HepG2 (cell line): ENCODE measurements around the gene HTR3C. TPM values are rescaled to one million over a fixed set of nuclear protein-coding genes. Genes with fewer than 3 reads are reported as not detected.

ENCODE experiments used
- ATAC-seq: fragments of 200-7000 bp; cut with Tn5 transposase; 3 replicates; pipeline ENCODE4 v1.9.1; 2020; ENCODE audit warnings: mild to moderate bottlenecking, moderate library complexity
- BruUV-seq: library from RNA; stranded (reverse); fragments of 400-500 nt; replicated peaks from 2 replicates; lab custom pipeline; 2021; lab: Mats Ljungman, UMichigan
- CTCF ChIA-PET: fragments of 300-600 bp; formaldehyde crosslinking; extraction: SDS; loops from one replicate; lab custom pipeline; 2021; ENCODE audit warnings: low total read pairs, inconsistent platforms, low intra/inter-chr PET ratio; lab: Yijun Ruan, JAX
- POLR2A ChIA-PET: fragments of 350-600 bp; sonication (Branson Sonifier 250); formaldehyde crosslinking; loops from one replicate; lab custom pipeline; 2020; ENCODE audit warnings: antibody characterized with exemption, inconsistent platforms; lab: Yijun Ruan, JAX
- DNase-seq: peaks from one replicate; pipeline ENCODE4 v3.0.0-alpha.2; 2015; ENCODE audit warnings: low spot score
- FAIRE-seq: peaks from 3 replicates; lab custom pipeline; 2011; peaks lifted over from hg19 to GRCh38; lab: Jason Lieb, UNC
- H2AFZ ChIP-seq: one replicate; pipeline ENCODE4 v1.6.1; 2011; ENCODE audit warnings: low read length, inconsistent platforms
- H3K27ac ChIP-seq: fragments of 300-600 bp; 3 replicates; pipeline ENCODE4 v1.8.0; 2011; ENCODE audit warnings: mixed run types, mild to moderate bottlenecking, mixed read lengths, low read length, inconsistent platforms; ENCODE audit not compliant: insufficient read depth; ENCODE audit errors: extremely low read length
- H3K27me3 ChIP-seq, 2 experiments: fragments of 200-600 bp in 1 of 2; 2 replicates in 1 of 2; 3 replicates in 1 of 2; pipeline versions ENCODE4 v1.6.0 to v1.8.0; 2011; ENCODE audit warnings: low read length in 2 of 2, mild to moderate bottlenecking in 2 of 2, moderate library complexity in 2 of 2, inconsistent platforms in 1 of 2; ENCODE audit not compliant: insufficient read depth in 2 of 2, control insufficient read depth in 1 of 2
- H3K36me3 ChIP-seq, 2 experiments: fragments of 200-600 bp in 1 of 2; replicated peaks in 1 of 2; 2 replicates in 1 of 2; 3 replicates in 1 of 2; pipeline versions ENCODE4 v1.5.1 to v1.8.0; 2011; ENCODE audit warnings: low read length in 2 of 2, inconsistent platforms in 1 of 2; ENCODE audit not compliant: insufficient read depth in 2 of 2, control insufficient read depth in 1 of 2
- H3K4me1 ChIP-seq: 2 replicates; pipeline ENCODE4 v1.5.1; 2012; ENCODE audit warnings: low read length, inconsistent platforms; ENCODE audit not compliant: insufficient read depth
- H3K4me2 ChIP-seq: 2 replicates; pipeline ENCODE4 v1.6.0; 2011; ENCODE audit warnings: low read depth, low read length, inconsistent platforms
- H3K4me3 ChIP-seq, 3 experiments: fragments of 200-600 bp in 1 of 3; sonication (generic), shearing (Covaris generic) in 1 of 3; replicated peaks in 1 of 3; 2 replicates each; pipeline ENCODE4 v1.5.1; 2011 to 2016; ENCODE audit warnings: low read length in 3 of 3, inconsistent platforms in 2 of 3, low read depth in 2 of 3, mild to moderate bottlenecking in 2 of 3, control low read depth in 1 of 3, mixed read lengths in 1 of 3; ENCODE audit not compliant: insufficient read depth in 1 of 3
- H3K79me2 ChIP-seq: one replicate; pipeline ENCODE4 v1.6.1; 2011; ENCODE audit warnings: low read length, inconsistent platforms; ENCODE audit not compliant: insufficient read depth
- H3K9ac ChIP-seq: 2 replicates; pipeline ENCODE4 v1.6.0; 2011; ENCODE audit warnings: mild to moderate bottlenecking, low read depth, low read length, inconsistent platforms; ENCODE audit not compliant: insufficient read depth
- H3K9me3 ChIP-seq: 2 replicates; pipeline ENCODE4 v1.5.1; 2012; ENCODE audit warnings: mild to moderate bottlenecking, low read length
- H4K20me1 ChIP-seq: 2 replicates; pipeline ENCODE4 v1.6.0; 2011; ENCODE audit warnings: inconsistent platforms, mild to moderate bottlenecking, low read length, moderate library complexity; ENCODE audit not compliant: insufficient read depth
- ADNP ChIP-seq: sonication (generic); formaldehyde crosslinking; IDR thresholded peaks from 2 replicates; pipeline ENCODE4 v1.4.0; 2020; ENCODE audit warnings: missing genetic modification reagents
- ELF1 ChIP-seq: sonication (generic); formaldehyde crosslinking; IDR thresholded peaks from 2 replicates; pipeline ENCODE4 v1.4.0; 2020; ENCODE audit warnings: missing genetic modification reagents
- HOXA7 ChIP-seq: sonication (generic); formaldehyde crosslinking; IDR thresholded peaks from 2 replicates; pipeline ENCODE4 v1.8.1; 2022; ENCODE audit warnings: mild to moderate bottlenecking, missing genetic modification reagents, moderate library complexity
- LCORL ChIP-seq, 2 experiments: fragments of 450-650 bp in 1 of 2; sonication (generic) in 1 of 2; formaldehyde crosslinking in 1 of 2; IDR thresholded peaks; 2 replicates each; pipeline versions ENCODE4 v1.5.0 to v1.6.1; 2017 to 2020; ENCODE audit warnings: antibody characterized with exemption in 1 of 2, missing genetic modification reagents in 1 of 2
- NKX3-1 ChIP-seq: sonication (generic); formaldehyde crosslinking; IDR thresholded peaks from 2 replicates; pipeline ENCODE4 v1.5.0; 2020; ENCODE audit warnings: missing genetic modification reagents
- POLR2AphosphoS5 ChIP-seq: IDR thresholded peaks from 2 replicates; pipeline ENCODE4 v1.6.1; 2012; ENCODE audit warnings: low read depth, low read length
- YEATS4 ChIP-seq: sonication (generic); formaldehyde crosslinking; IDR thresholded peaks from 2 replicates; pipeline ENCODE4 v1.4.0; 2020; ENCODE audit warnings: missing genetic modification reagents, borderline replicate concordance
- ZNF205 ChIP-seq: IDR thresholded peaks from 2 replicates; pipeline ENCODE4 v1.6.1; 2018; ENCODE audit warnings: missing biosample characterization, missing genetic modification reagents
- ZNF24 ChIP-seq: fragments of 450-650 bp; IDR thresholded peaks from 2 replicates; pipeline ENCODE4 v1.6.1; 2017; ENCODE audit warnings: antibody characterized with exemption, mild to moderate bottlenecking
- ZNF546 ChIP-seq: sonication (generic); formaldehyde crosslinking; conservative IDR thresholded peaks from 2 replicates; pipeline ENCODE4 v1.8.1; 2023; ENCODE audit warnings: mild to moderate bottlenecking, missing genetic modification reagents
- ZNF562 ChIP-seq: sonication (generic); formaldehyde crosslinking; IDR thresholded peaks from 2 replicates; pipeline ENCODE4 v1.8.0; 2022; ENCODE audit warnings: missing genetic modification reagents, borderline replicate concordance
- in situ Hi-C: cut with HindIII; loops from 2 replicates; pipeline ENCODE4 v1.10.0; 2017; ENCODE audit warnings: low pct_unique_long_range_greater_than_20kb; ENCODE audit not compliant: extremely low pct_ligation_motif_present
- intact Hi-C: fragments of 100-400 bp; cut with micrococcal nuclease; formaldehyde crosslinking; loops from one replicate; pipeline ENCODE4 v1.10.0; 2022; ENCODE audit not compliant: unreplicated experiment
- polyA plus RNA-seq, 8 experiments: library from polyadenylated mRNA; depleted of rRNA in 3 of 8; stranded (reverse) in 7 of 8; unstranded in 1 of 8; fragments of >200 nt; fragmentation: Illumina TruSeq in 4 of 8; extraction: Trizol in 4 of 8; gene quantifications; 2 replicates each; pipeline versions ENCODE4 v1.2.1 to v1.2.3, GENCODE V29; 2011 to 2016; ENCODE audit warnings: low read depth in 4 of 8, missing spikeins in 1 of 8, mixed read lengths in 1 of 8; ENCODE audit not compliant: insufficient read depth in 1 of 8
- total RNA-seq, 5 experiments: library from RNA; depleted of rRNA; stranded (reverse); fragments of >200 nt; fragmentation: Illumina TruSeq; extraction: Trizol; gene quantifications; 2 replicates each; pipeline ENCODE4 v1.2.3, GENCODE V29; 2016; ENCODE audit warnings: low read depth in 1 of 5
- TF ChIP-seq, protein P1 (sequence below): sonication (generic); formaldehyde crosslinking; conservative IDR thresholded peaks from 2 replicates; pipeline ENCODE4 v1.8.0; 2022; ENCODE audit warnings: mild to moderate bottlenecking, moderate library complexity, missing genetic modification reagents
- TF ChIP-seq, protein P2 (sequence below): sonication (generic); formaldehyde crosslinking; IDR thresholded peaks from 2 replicates; pipeline ENCODE4 v1.5.1; 2020; ENCODE audit warnings: mild to moderate bottlenecking, missing genetic modification reagents, borderline replicate concordance
- TF ChIP-seq, protein P3 (sequence below): sonication (generic); formaldehyde crosslinking; IDR thresholded peaks from 2 replicates; pipeline ENCODE4 v1.8.1; 2022; ENCODE audit warnings: mild to moderate bottlenecking, missing genetic modification reagents
- TF ChIP-seq, protein P4 (sequence below): sonication (generic); formaldehyde crosslinking; IDR thresholded peaks from 2 replicates; pipeline ENCODE4 v1.5.0; 2020; ENCODE audit warnings: mild to moderate bottlenecking, missing genetic modification reagents

Gene HTR3C
- total and polyA plus RNA-seq, 2 of the 13 experiments (the other 11 are each of a cell fraction or from before 2014, with no cell fraction given) = not detected

DNA sequence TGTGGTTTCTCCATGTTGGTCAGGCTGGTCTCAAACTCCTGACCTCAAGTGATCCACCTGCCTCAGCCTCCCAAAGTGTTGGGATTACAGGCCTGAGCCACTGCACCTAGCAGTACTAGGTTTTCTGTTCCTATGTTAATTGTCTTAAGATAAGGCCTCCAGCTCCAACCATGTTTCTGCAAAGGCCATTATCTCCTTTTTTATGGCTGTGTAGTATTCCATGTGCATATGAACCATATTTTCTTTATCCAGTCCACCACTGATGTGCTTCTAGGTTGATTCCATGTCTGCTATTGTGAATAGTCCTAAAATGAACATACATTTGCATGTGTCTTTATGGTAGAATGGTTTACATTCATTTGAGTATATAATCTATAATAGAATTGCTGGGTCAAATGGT lies 9.8 kb downstream of the HTR3C start:
- Histone ChIP-seq H3K36me3 (no peaks in the 10 kb centered on the region), H3K4me1 (no peaks in the 10 kb centered on the region), H3K4me2 (no peak overlapping the region), H3K27ac (no peak overlapping the region), H2AFZ (no peak overlapping the region), H3K9me3 (no peaks in the 10 kb centered on the region), H3K27me3 (peaks cover 0 to 4% of the 10 kb centered on the region in 2 experiments; a peak in 2 of 5 replicates), H3K4me3 (no peak overlapping the region), H3K79me2 (no peaks in the 10 kb centered on the region), H4K20me1 (no peaks in the 10 kb centered on the region), H3K9ac (no peak overlapping the region)
- POLR2A ChIA-PET = no interaction called here
- DNase-seq = no peak
- ATAC-seq = no peak
- intact Hi-C loops = no loop called here
- in situ Hi-C loops = no loop called here
- no TSS peak for BruUV-seq
- no peak for FAIRE-seq
- CTCF ChIA-PET = no interaction called here
- TF ChIP-seq ZNF24 (no peak), ELF1 (CRISPR knock-in tag) (no peak), POLR2AphosphoS5 (no peak), YEATS4 (CRISPR knock-in tag) (no peak), NKX3-1 (CRISPR knock-in tag) (no peak), ZNF546 (CRISPR knock-in tag) (no peak), ADNP (CRISPR knock-in tag) (no peak), ZNF205 (no peak), HOXA7 (CRISPR knock-in tag) (no peak), LCORL (IDR thresholded peaks at IDR 0.05) (no peak), LCORL (CRISPR knock-in tag; IDR thresholded peaks at IDR 0.05) (no peak), ZNF562 (CRISPR knock-in tag) (no peak)
- TF ChIP-seq, protein P1, sequence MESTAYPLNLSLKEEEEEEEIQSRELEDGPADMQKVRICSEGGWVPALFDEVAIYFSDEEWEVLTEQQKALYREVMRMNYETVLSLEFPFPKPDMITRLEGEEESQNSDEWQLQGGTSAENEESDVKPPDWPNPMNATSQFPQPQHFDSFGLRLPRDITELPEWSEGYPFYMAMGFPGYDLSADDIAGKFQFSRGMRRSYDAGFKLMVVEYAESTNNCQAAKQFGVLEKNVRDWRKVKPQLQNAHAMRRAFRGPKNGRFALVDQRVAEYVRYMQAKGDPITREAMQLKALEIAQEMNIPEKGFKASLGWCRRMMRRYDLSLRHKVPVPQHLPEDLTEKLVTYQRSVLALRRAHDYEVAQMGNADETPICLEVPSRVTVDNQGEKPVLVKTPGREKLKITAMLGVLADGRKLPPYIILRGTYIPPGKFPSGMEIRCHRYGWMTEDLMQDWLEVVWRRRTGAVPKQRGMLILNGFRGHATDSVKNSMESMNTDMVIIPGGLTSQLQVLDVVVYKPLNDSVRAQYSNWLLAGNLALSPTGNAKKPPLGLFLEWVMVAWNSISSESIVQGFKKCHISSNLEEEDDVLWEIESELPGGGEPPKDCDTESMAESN (CRISPR knock-in tag) = no peak
- TF ChIP-seq, protein P2, sequence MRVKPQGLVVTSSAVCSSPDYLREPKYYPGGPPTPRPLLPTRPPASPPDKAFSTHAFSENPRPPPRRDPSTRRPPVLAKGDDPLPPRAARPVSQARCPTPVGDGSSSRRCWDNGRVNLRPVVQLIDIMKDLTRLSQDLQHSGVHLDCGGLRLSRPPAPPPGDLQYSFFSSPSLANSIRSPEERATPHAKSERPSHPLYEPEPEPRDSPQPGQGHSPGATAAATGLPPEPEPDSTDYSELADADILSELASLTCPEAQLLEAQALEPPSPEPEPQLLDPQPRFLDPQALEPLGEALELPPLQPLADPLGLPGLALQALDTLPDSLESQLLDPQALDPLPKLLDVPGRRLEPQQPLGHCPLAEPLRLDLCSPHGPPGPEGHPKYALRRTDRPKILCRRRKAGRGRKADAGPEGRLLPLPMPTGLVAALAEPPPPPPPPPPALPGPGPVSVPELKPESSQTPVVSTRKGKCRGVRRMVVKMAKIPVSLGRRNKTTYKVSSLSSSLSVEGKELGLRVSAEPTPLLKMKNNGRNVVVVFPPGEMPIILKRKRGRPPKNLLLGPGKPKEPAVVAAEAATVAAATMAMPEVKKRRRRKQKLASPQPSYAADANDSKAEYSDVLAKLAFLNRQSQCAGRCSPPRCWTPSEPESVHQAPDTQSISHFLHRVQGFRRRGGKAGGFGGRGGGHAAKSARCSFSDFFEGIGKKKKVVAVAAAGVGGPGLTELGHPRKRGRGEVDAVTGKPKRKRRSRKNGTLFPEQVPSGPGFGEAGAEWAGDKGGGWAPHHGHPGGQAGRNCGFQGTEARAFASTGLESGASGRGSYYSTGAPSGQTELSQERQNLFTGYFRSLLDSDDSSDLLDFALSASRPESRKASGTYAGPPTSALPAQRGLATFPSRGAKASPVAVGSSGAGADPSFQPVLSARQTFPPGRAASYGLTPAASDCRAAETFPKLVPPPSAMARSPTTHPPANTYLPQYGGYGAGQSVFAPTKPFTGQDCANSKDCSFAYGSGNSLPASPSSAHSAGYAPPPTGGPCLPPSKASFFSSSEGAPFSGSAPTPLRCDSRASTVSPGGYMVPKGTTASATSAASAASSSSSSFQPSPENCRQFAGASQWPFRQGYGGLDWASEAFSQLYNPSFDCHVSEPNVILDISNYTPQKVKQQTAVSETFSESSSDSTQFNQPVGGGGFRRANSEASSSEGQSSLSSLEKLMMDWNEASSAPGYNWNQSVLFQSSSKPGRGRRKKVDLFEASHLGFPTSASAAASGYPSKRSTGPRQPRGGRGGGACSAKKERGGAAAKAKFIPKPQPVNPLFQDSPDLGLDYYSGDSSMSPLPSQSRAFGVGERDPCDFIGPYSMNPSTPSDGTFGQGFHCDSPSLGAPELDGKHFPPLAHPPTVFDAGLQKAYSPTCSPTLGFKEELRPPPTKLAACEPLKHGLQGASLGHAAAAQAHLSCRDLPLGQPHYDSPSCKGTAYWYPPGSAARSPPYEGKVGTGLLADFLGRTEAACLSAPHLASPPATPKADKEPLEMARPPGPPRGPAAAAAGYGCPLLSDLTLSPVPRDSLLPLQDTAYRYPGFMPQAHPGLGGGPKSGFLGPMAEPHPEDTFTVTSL = no peak
- TF ChIP-seq, protein P3, sequence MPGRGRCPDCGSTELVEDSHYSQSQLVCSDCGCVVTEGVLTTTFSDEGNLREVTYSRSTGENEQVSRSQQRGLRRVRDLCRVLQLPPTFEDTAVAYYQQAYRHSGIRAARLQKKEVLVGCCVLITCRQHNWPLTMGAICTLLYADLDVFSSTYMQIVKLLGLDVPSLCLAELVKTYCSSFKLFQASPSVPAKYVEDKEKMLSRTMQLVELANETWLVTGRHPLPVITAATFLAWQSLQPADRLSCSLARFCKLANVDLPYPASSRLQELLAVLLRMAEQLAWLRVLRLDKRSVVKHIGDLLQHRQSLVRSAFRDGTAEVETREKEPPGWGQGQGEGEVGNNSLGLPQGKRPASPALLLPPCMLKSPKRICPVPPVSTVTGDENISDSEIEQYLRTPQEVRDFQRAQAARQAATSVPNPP (CRISPR knock-in tag) = no peak
- TF ChIP-seq, protein P4, sequence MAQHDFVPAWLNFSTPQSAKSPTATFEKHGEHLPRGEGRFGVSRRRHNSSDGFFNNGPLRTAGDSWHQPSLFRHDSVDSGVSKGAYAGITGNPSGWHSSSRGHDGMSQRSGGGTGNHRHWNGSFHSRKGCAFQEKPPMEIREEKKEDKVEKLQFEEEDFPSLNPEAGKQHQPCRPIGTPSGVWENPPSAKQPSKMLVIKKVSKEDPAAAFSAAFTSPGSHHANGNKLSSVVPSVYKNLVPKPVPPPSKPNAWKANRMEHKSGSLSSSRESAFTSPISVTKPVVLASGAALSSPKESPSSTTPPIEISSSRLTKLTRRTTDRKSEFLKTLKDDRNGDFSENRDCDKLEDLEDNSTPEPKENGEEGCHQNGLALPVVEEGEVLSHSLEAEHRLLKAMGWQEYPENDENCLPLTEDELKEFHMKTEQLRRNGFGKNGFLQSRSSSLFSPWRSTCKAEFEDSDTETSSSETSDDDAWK = no peak
